Fibroblast of skin of back (primary cell): Measurements from ENCODE around the gene ADCK1.
"Not testable (repeated sequence)": the region's sequence is repeated elsewhere in the genome, so short reads cannot be mapped to it uniquely, and the experiment has no call there.

Source experiments
- DNase-seq: peaks from one replicate; pipeline ENCODE4 v3.0.0-alpha.2; 2013

The ADCK1 gene

DNA sequence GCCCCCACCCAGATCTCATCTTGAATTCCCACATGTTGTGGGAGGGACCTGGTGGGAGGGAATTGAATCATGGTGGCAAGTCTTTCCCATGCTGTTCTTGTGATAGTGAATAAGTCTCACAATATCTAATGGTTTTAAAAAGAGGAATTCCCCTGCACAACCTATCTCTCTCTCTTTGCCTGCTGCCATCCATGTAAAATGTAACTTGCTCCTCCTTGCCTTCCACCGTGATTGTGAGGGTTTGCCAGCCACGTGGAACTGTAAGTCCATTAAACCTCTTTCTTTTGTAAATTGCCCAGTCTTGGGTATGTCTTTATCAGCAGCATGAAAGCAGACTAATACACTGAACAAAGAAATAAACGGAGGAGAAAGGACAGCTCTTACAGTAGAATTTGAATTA, 159.8 kb downstream of the ADCK1 start:
- not testable (repeated sequence) for DNase-seq

- DNase-seq: no peak
Observed at GRCh38 chr14:77961847-77962580, 162.1 kb downstream of the ADCK1 start.

- DNase-seq: no peak
Observed at GRCh38 chr14:77962731-77963520, 163.0 kb downstream of the ADCK1 start.

GRCh38 chr14:77964586-77964985, 164.7 kb downstream of the ADCK1 start:
- no peak for DNase-seq

GRCh38 chr14:77965050-77965449, 165.1 kb downstream of the ADCK1 start:
- DNase-seq: no peak

DNA sequence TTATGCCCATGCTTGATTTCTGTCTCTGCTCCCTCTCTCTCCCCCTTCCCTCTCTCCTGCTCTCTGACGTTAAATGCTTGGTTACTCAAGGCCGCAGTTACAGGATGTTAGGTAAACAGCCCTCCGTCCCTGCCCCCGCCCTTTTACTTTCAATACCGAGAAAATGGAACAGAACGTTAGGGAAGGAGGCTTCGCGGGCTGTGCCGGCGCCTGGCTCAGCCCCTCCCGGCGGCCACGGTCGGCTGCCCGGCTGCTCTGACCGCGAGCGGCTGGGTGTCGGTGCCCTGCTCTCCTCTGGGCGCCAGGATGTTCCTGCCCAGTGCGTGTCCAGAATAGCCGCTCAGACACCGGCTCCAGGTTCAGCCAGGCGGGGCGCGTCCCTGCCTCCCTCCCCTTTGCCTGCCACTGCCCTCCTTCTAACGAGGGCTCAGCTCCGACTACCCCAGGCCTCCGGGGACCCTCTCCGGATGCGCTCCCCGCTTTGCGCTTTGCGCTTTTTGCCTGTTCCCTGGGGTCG, 166.1 kb downstream of the ADCK1 start:
- DNase-seq: no peak

DNA sequence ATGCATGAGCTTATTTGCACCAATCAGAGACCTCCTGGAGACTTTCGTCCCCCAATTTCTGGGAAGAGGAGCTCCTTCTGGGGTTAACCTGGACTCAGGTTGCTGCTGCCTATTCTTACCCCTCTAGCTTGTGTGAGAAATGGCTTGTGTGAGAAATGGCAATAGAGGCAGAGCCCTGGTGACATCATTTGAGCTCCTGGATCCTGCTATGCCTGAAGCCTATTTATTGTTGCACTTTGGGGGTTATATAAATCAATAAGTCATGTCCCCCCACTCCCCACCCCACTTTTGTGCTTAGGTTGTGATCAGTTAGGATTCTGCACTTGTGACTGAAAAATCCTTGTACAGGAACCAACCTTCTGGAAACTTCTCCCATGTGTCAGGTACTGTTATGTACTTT, 167.2 kb downstream of the ADCK1 start:
- DNase-seq: no peak

- DNase-seq: no peak
Observed at GRCh38 chr14:77970646-77971045, 170.7 kb downstream of the ADCK1 start.

GRCh38 chr14:77973246-77973645, 173.3 kb downstream of the ADCK1 start:
- DNase-seq: no peak

- no peak for DNase-seq
Observed at GRCh38 chr14:77976591-77976990, 176.7 kb downstream of the ADCK1 start.

DNA sequence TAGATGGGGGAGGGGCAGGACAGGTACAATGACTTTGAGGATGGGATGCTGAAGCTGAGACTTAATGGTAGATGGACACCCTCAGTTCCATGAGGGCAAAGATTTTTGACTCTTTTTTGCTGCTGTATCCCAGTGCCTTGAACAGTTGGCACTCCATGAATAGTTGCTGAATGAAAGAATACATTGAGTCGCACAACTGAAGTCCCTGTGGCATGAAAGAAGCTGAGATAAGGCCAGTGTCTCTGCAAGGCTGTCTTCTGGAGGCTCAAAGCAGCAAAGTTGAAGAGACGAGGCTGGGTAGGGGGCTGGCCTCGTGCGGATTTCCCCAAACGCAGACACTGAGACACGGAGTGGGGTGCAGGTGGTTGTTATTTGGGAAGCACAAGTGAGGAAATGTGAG, 179.3 kb downstream of the ADCK1 start:
- no peak for DNase-seq

GRCh38 chr14:77979666-77980351, 179.9 kb downstream of the ADCK1 start:
- no peak for DNase-seq

DNA sequence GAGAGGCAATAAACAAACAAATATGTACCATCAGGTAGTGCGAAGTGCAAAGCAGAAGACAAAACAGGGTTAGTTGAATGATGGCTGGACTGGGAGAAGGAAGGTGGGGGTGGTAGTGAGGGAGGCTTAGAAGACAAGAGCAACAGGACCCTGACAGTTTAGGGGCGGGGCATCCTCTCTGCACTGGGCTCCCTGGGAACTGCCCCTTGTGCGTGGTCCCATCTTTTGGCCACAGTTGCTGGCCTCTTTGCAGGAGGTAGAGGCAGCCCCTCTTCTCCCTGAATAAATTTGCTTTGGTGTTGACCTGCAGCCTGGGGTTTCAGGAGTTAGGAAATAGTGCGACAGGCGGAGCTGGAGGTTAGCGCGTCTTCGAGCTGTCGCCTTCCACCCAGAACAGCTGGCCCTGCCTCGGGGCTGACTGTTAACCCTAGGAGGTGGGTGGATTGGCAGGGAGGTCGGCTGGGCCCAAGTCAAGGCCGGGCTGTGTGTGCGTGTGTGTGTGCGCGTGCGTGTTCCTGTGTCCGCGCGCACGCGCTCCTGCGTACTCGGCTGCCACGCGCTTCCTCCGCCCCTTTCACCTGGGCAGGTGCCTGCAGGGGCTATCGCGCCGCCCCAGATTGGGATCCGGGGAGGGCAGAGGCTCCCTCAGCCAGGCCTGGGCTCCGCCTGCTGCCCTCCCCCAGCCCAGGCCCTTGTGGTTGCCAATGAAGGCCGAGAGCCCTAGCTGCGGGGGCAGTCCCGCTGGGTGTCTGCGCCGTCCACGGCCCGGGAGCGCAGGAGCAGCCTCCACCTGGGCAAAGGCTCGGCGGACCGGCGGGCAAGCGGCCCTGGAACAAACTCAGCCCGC, 180.8 kb downstream of the ADCK1 start:
- DNase-seq: no peak
